Measurements from ENCODE around the gene LCN10. TPM values are rescaled to one million over a fixed set of nuclear protein-coding genes. Genes with fewer than 3 reads are reported as not detected.
"Not testable (repeated sequence)": the region's sequence is repeated elsewhere in the genome, so short reads cannot be mapped to it uniquely, and the experiment has no call there.

LCN10 gene
- total RNA-seq, 1 donor from 2014 or later: 1.7 TPM

- Mint-ChIP-seq H3K27me3 (ENCODE audit: low read depth) (peaks cover 3% of the 10 kb centered on the region), H3K4me3 (ENCODE audit: low read depth) (no peak overlapping the region), H3K4me1 (ENCODE audit: low read depth) (no peaks in the 10 kb centered on the region), H3K36me3 (ENCODE audit: low read depth) (peaks cover 5% of the 10 kb centered on the region), H3K27ac (no peak overlapping the region), H3K9me3 (peaks cover 22% of the 10 kb centered on the region)
- DNase-seq (ENCODE audit: low spot score): no peak
- intact Hi-C loops (cut with micrococcal nuclease): no loop called here
Observed at GRCh38 chr9:136756836-136757235, 14.1 kb upstream of the LCN10 start.

- Mint-ChIP-seq H3K4me3 (ENCODE audit: low read depth) (no peak overlapping the region), H3K36me3 (ENCODE audit: low read depth) (peaks cover 8% of the 10 kb centered on the region), H3K27me3 (ENCODE audit: low read depth) (peaks cover 3% of the 10 kb centered on the region), H3K9me3 (peaks cover 28% of the 10 kb centered on the region), H3K4me1 (ENCODE audit: low read depth) (no peaks in the 10 kb centered on the region), H3K27ac (no peak overlapping the region)
- DNase-seq (ENCODE audit: low spot score): no peak
- intact Hi-C loops (cut with micrococcal nuclease): no loop called here
Observed at GRCh38 chr9:136756134-136756438, 13.3 kb upstream of the LCN10 start.

- H3K4me1 Mint-ChIP-seq (ENCODE audit: low read depth): not testable (repeated sequence)
Observed at GRCh38 chr9:136755302-136756133, 12.8 kb upstream of the LCN10 start.

GRCh38 chr9:136754626-136755301 is 12.0 kb upstream of the LCN10 start:
- Mint-ChIP-seq H3K4me1 (ENCODE audit: low read depth) (peaks cover 10% of the 10 kb centered on the region), H3K27ac (no peak overlapping the region), H3K9me3 (peaks cover 34% of the 10 kb centered on the region), H3K36me3 (ENCODE audit: low read depth) (peaks cover 12% of the 10 kb centered on the region), H3K27me3 (ENCODE audit: low read depth) (peaks cover 3% of the 10 kb centered on the region), H3K4me3 (ENCODE audit: low read depth) (no peak overlapping the region)
- DNase-seq (ENCODE audit: low spot score): no peak
- intact Hi-C loops (cut with micrococcal nuclease): no loop called here

More at GRCh38 chr9:136755302-136756133, 12.8 kb upstream of the LCN10 start:
- H3K27me3 Mint-ChIP-seq (ENCODE audit: low read depth); intact Hi-C loops (cut with micrococcal nuclease); H3K4me3 Mint-ChIP-seq (ENCODE audit: low read depth); H3K27ac Mint-ChIP-seq; DNase-seq (ENCODE audit: low spot score): not testable (repeated sequence)
- peaks cover 33% of the 10 kb centered on the region for H3K9me3 Mint-ChIP-seq
- H3K36me3 Mint-ChIP-seq (ENCODE audit: low read depth): peaks cover 11% of the 10 kb centered on the region

GRCh38 chr9:136754059-136754572 is 11.4 kb upstream of the LCN10 start:
- Mint-ChIP-seq H3K9me3 (peaks cover 34% of the 10 kb centered on the region), H3K27ac (no peak overlapping the region), H3K4me3 (ENCODE audit: low read depth) (no peak overlapping the region), H3K27me3 (ENCODE audit: low read depth) (peaks cover 3% of the 10 kb centered on the region), H3K4me1 (ENCODE audit: low read depth) (peaks cover 10% of the 10 kb centered on the region), H3K36me3 (ENCODE audit: low read depth) (peaks cover 12% of the 10 kb centered on the region)
- intact Hi-C loops (cut with micrococcal nuclease): no loop called here
- no peak for DNase-seq (ENCODE audit: low spot score)

GRCh38 chr9:136753371-136754058 is 10.8 kb upstream of the LCN10 start:
- no peak for DNase-seq (ENCODE audit: low spot score)
- peaks cover 10% of the 10 kb centered on the region for H3K4me1 Mint-ChIP-seq (ENCODE audit: low read depth)
- peaks cover 34% of the 10 kb centered on the region for H3K9me3 Mint-ChIP-seq
- peaks cover 3% of the 10 kb centered on the region for H3K27me3 Mint-ChIP-seq (ENCODE audit: low read depth)
- H3K4me3 Mint-ChIP-seq (ENCODE audit: low read depth): no peak overlapping the region
- H3K36me3 Mint-ChIP-seq (ENCODE audit: low read depth): peaks cover 12% of the 10 kb centered on the region
- H3K27ac Mint-ChIP-seq: no peak overlapping the region
- intact Hi-C loops (cut with micrococcal nuclease): no loop called here

- no peak for DNase-seq (ENCODE audit: low spot score)
- H3K9me3 Mint-ChIP-seq: peaks cover 34% of the 10 kb centered on the region
- H3K36me3 Mint-ChIP-seq (ENCODE audit: low read depth): peaks cover 12% of the 10 kb centered on the region
- no peak overlapping the region for H3K4me3 Mint-ChIP-seq (ENCODE audit: low read depth)
- peaks cover 3% of the 10 kb centered on the region for H3K27me3 Mint-ChIP-seq (ENCODE audit: low read depth)
- intact Hi-C loops (cut with micrococcal nuclease): no loop called here
- no peak overlapping the region for H3K27ac Mint-ChIP-seq
- H3K4me1 Mint-ChIP-seq (ENCODE audit: low read depth): peaks cover 11% of the 10 kb centered on the region
Observed at GRCh38 chr9:136751814-136752213, 9.1 kb upstream of the LCN10 start.

- intact Hi-C loops (cut with micrococcal nuclease): no loop called here
- Mint-ChIP-seq H3K36me3 (ENCODE audit: low read depth) (peaks cover 12% of the 10 kb centered on the region), H3K27me3 (ENCODE audit: low read depth) (peaks cover 3% of the 10 kb centered on the region), H3K9me3 (peaks cover 34% of the 10 kb centered on the region), H3K4me1 (ENCODE audit: low read depth) (peaks cover 11% of the 10 kb centered on the region), H3K4me3 (ENCODE audit: low read depth) (no peak overlapping the region), H3K27ac (no peak overlapping the region)
- DNase-seq (ENCODE audit: low spot score): no peak
Observed at GRCh38 chr9:136751244-136751643, 8.5 kb upstream of the LCN10 start.

GRCh38 chr9:136750526-136750925 is 7.8 kb upstream of the LCN10 start:
- no peak overlapping the region for H3K27ac Mint-ChIP-seq
- H3K4me1 Mint-ChIP-seq (ENCODE audit: low read depth): peaks cover 11% of the 10 kb centered on the region

GRCh38 chr9:136748666-136749611 is 6.2 kb upstream of the LCN10 start:
- Mint-ChIP-seq H3K27ac (no peak overlapping the region), H3K4me3 (ENCODE audit: low read depth) (no peak overlapping the region), H3K4me1 (ENCODE audit: low read depth) (peaks cover 11% of the 10 kb centered on the region), H3K27me3 (ENCODE audit: low read depth) (peaks cover 3% of the 10 kb centered on the region), H3K36me3 (ENCODE audit: low read depth) (peaks cover 12% of the 10 kb centered on the region), H3K9me3 (peaks cover 25% of the 10 kb centered on the region)
- no peak for DNase-seq (ENCODE audit: low spot score)
- intact Hi-C loops (cut with micrococcal nuclease): no loop called here

More at GRCh38 chr9:136750526-136750925, 7.8 kb upstream of the LCN10 start:
- H3K36me3 Mint-ChIP-seq (ENCODE audit: low read depth): peaks cover 12% of the 10 kb centered on the region
- H3K4me3 Mint-ChIP-seq (ENCODE audit: low read depth): no peak overlapping the region
- intact Hi-C loops (cut with micrococcal nuclease): no loop called here
- DNase-seq (ENCODE audit: low spot score): no peak
- H3K27me3 Mint-ChIP-seq (ENCODE audit: low read depth): peaks cover 3% of the 10 kb centered on the region
- peaks cover 28% of the 10 kb centered on the region for H3K9me3 Mint-ChIP-seq

GRCh38 chr9:136748201-136748600 is 5.5 kb upstream of the LCN10 start, which contains the start of gene LCN6:
Gene LCN6, minus strand, starts transcription at chr9:136748525. Its CDS starts 42 bp downstream, at chr9:136748483.
- Mint-ChIP-seq H3K27ac (no peak within 1 kb of the TSS), H3K36me3 (ENCODE audit: low read depth) (peaks cover 12% of the 10 kb centered on the region), H3K27me3 (ENCODE audit: low read depth) (peaks cover 3% of the 10 kb centered on the region), H3K9me3 (peaks cover 25% of the 10 kb centered on the region), H3K4me3 (ENCODE audit: low read depth) (no peak within 1 kb of the TSS), H3K4me1 (ENCODE audit: low read depth) (peaks cover 11% of the 10 kb centered on the region)
- no peak for DNase-seq (ENCODE audit: low spot score)
- intact Hi-C loops (cut with micrococcal nuclease): no loop called here
